GM12891 (cell line): Measurements from ENCODE around the gene SLC2A4RG.

Experiments
- PAX5 ChIP-seq: IDR thresholded peaks from 2 replicates; pipeline ENCODE4 v1.6.1; 2011; ENCODE audit warnings: low read length, moderate library complexity, mild to moderate bottlenecking; ENCODE audit not compliant: insufficient read depth, severe bottlenecking
- POLR2A ChIP-seq: IDR thresholded peaks from 2 replicates; pipeline ENCODE4 v1.6.1; 2011; ENCODE audit warnings: low read depth, low read length, control low read depth
- POLR2AphosphoS5 ChIP-seq: IDR thresholded peaks from 2 replicates; pipeline ENCODE4 v1.6.1; 2011; ENCODE audit warnings: low read depth, low read length, control low read depth
- TAF1 ChIP-seq: IDR thresholded peaks from 2 replicates; pipeline ENCODE4 v1.6.1; 2011; ENCODE audit warnings: low read depth, low read length, control low read depth

DNA sequence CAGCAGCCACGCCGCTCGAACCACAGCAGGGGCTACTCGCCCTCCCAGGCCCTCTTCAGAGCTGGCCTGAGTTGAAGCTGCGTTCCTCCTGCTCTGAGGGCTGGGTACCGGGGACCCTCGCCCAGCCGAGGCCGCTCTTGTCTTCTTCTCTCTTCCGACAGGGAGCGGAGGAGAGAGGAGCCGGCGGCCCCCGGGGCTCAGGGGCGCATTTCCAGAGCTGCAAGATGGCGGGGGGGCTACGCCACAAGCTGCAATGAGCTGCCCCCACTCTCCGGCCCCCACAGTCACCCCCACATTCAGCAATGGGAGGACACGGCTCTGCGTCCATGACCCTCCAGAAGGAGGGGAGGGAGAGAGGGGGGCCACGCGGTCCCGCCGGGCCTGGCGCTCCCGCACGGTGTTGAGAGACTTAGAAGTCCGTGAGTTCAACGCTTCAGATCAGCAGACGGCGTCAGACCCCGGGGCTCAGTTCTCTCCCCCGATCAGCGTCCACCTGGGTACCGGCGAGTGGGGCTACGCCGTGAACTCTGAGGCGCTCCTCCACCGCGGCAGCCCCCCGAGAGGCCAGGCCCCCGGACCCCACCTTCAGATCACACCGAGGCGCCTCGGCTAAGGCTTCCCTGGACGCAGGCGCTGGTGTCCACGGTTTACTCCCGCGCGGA, 31.6 kb downstream of the SLC2A4RG start:
- TF ChIP-seq POLR2AphosphoS5 (no peak), TAF1 (no peak), PAX5 (no peak), POLR2A (no peak)
